Measurements from ENCODE around the gene BCL2L12. TPM values are rescaled to one million over a fixed set of nuclear protein-coding genes. Genes with fewer than 3 reads are reported as not detected.

BCL2L12 gene
- total and polyA plus RNA-seq, 2 donors (not counting 3 experiments of a cell fraction or from before 2014, with no cell fraction given): 49.8 to 58.5 TPM

GRCh38 chr19:49687566-49688316 lies 22.0 kb downstream of the BCL2L12 start:
- CTCF ChIA-PET: no interaction called here
- Histone ChIP-seq H3K27me3 (ENCODE audit: control insufficient read depth in 2 of 2, insufficient read depth in 2 of 2, low read length in 2 of 2) (no peaks in the 10 kb centered on the region), H4K20me1 (replicated peaks; ENCODE audit: control insufficient read depth, extremely low read depth, insufficient read depth, low read length) (no peaks in the 10 kb centered on the region), H3K27ac (ENCODE audit: insufficient read depth, low read depth, low read length) (no peak overlapping the region), H3K79me2 (ENCODE audit: control insufficient read depth, insufficient read depth, low read length) (peaks cover 2% of the 10 kb centered on the region), H2AFZ (ENCODE audit: low read depth, low read length) (no peak overlapping the region), H3K4me1 (ENCODE audit: control insufficient read depth, extremely low read depth, insufficient read depth, low read length) (peaks cover 40% of the 10 kb centered on the region), H3K4me3 (replicated peaks in 1 of 3; ENCODE audit: insufficient read depth in 1 of 3, low read depth in 1 of 3, low read length in 3 of 3) (peak overlapping the region in 1 of 3 experiments; percentile 4), H3K9me1 (replicated peaks; ENCODE audit: control insufficient read depth, extremely low read depth, insufficient read depth, low read length) (no peaks in the 10 kb centered on the region), H3K9ac (replicated peaks; ENCODE audit: extremely low read depth, insufficient read depth, low read length) (no peak overlapping the region), H3K4me2 (ENCODE audit: insufficient read depth, low read length) (peak overlapping the region; percentile 28), H3K36me3 (ENCODE audit: control insufficient read depth in 2 of 2, extremely low read depth in 1 of 2, insufficient read depth in 2 of 2, low read length in 2 of 2) (peaks cover 2 to 25% of the 10 kb centered on the region in 2 experiments), H3K9me3 (replicated peaks; ENCODE audit: control insufficient read depth, insufficient read depth, low read length) (no peaks in the 10 kb centered on the region)
- POLR2A ChIA-PET: no interaction called here
- intact Hi-C loops (cut with micrococcal nuclease): loop anchor here (5.0 kb wide), 1 partner anchor 120 kb away; no protein-coding TSS in a partner anchor
- TF ChIP-seq FOS (IDR thresholded peaks at IDR 0.05; ENCODE audit: borderline replicate concordance, insufficient read depth, low read length): no peak
- TF ChIP-seq JUN (IDR thresholded peaks at IDR 0.05; ENCODE audit: borderline replicate concordance, insufficient read depth, insufficient read length, low read depth): no peak
- TF ChIP-seq POLR2A (IDR thresholded peaks at IDR 0.05; ENCODE audit: low read depth, low read length): peak; percentile 15
- peak; percentile 44 for TF ChIP-seq MYC (IDR thresholded peaks at IDR 0.05; ENCODE audit: low read depth, low read length)
- no peak for TF ChIP-seq CTCF (IDR thresholded peaks at IDR 0.05; ENCODE audit: extremely low read depth in 1 of 2, insufficient read depth in 1 of 2, low read depth in 1 of 2, low read length in 2 of 2)
- no TSS peak for BruUV-seq (replicated peaks)
- dilution Hi-C loops (cut with MboI; ENCODE audit: extremely low pct_ligation_motif_present, low sequenced_read_pairs): no loop called here
- peak; percentile 51 for DNase-seq (ENCODE audit: low read depth, low spot score)
- peak; percentile 87 for FAIRE-seq

Measured in endothelial cell of umbilical vein (primary cell).